Measurements from ENCODE around the gene CD200R1L. TPM values are rescaled to one million over a fixed set of nuclear protein-coding genes. Genes with fewer than 3 reads are reported as not detected.
A peak's percentile ranks its signal among the peaks of the same experiment; 100 is the strongest.

Gene CD200R1L
- total RNA-seq, 1 experiment from 2014 or later = not detected

GRCh38 chr3:112778353-112778948 is 68.2 kb downstream of the CD200R1L start:
- DNase-seq (ENCODE audit: low read depth, low spot score) (peak; percentile 24), ATAC-seq (no peak)
- Histone ChIP-seq H3K9me3 (ENCODE audit: control insufficient read depth, insufficient read depth, low read depth, low read length) (no peaks in the 10 kb centered on the region), H3K27me3 (ENCODE audit: control insufficient read depth, insufficient read depth, low read length) (no peaks in the 10 kb centered on the region), H3K27ac (ENCODE audit: low read length) (no peak overlapping the region), H3K4me3 (ENCODE audit: low read depth in 2 of 2, low read length in 2 of 2) (no peak overlapping the region), H3K36me3 (ENCODE audit: control insufficient read depth, insufficient read depth, low read length) (no peaks in the 10 kb centered on the region), H3K4me1 (ENCODE audit: control insufficient read depth, insufficient read depth, low read length) (no peaks in the 10 kb centered on the region)
- POLR2A ChIA-PET = no interaction called here
- in situ Hi-C loops (cut with HindIII; ENCODE audit: low pct_unique_long_range_greater_than_20kb, low sequenced_read_pairs) (no loop called here), intact Hi-C loops (cut with micrococcal nuclease; ENCODE audit: unreplicated experiment) (no loop called here)
- no TSS peak for BruUV-seq (replicated peaks)
- CTCF ChIA-PET = no interaction called here
- no peak for TF ChIP-seq SIN3A (IDR thresholded peaks at IDR 0.05; ENCODE audit: borderline replicate concordance, insufficient read depth, low read depth, low read length)
- no peak for TF ChIP-seq TCF7L2 (IDR thresholded peaks at IDR 0.05; ENCODE audit: low read depth, low read length)
- no peak for TF ChIP-seq POLR2AphosphoS5 (IDR thresholded peaks at IDR 0.05; ENCODE audit: low read depth, low read length)
- no peak for TF ChIP-seq REST (IDR thresholded peaks at IDR 0.05; ENCODE audit: insufficient read depth in 1 of 2, low read depth in 2 of 2, low read length in 1 of 2)
- no peak for TF ChIP-seq CTCF (IDR thresholded peaks at IDR 0.05)

GRCh38 chr3:112777811-112778210 is 68.9 kb downstream of the CD200R1L start:
- no peaks in the 10 kb centered on the region for H3K27me3 ChIP-seq (ENCODE audit: control insufficient read depth, insufficient read depth, low read length)
- no peaks in the 10 kb centered on the region for H3K36me3 ChIP-seq (ENCODE audit: control insufficient read depth, insufficient read depth, low read length)
- in situ Hi-C loops (cut with HindIII; ENCODE audit: low pct_unique_long_range_greater_than_20kb, low sequenced_read_pairs) (no loop called here), intact Hi-C loops (cut with micrococcal nuclease; ENCODE audit: unreplicated experiment) (no loop called here)
- ATAC-seq = no peak
- no peak overlapping the region for H3K27ac ChIP-seq (ENCODE audit: low read length)
- CTCF ChIA-PET = no interaction called here
- no peak overlapping the region for H3K4me3 ChIP-seq (ENCODE audit: low read depth in 2 of 2, low read length in 2 of 2)
- TF ChIP-seq POLR2AphosphoS5 (IDR thresholded peaks at IDR 0.05; ENCODE audit: low read depth, low read length) (no peak), SIN3A (IDR thresholded peaks at IDR 0.05; ENCODE audit: borderline replicate concordance, insufficient read depth, low read depth, low read length) (no peak), REST (IDR thresholded peaks at IDR 0.05; ENCODE audit: insufficient read depth in 1 of 2, low read depth in 2 of 2, low read length in 1 of 2) (no peak), CTCF (IDR thresholded peaks at IDR 0.05) (no peak), TCF7L2 (IDR thresholded peaks at IDR 0.05; ENCODE audit: low read depth, low read length) (no peak)
- DNase-seq (ENCODE audit: low read depth, low spot score) = no peak
- BruUV-seq (replicated peaks) = no TSS peak
- POLR2A ChIA-PET = no interaction called here
- H3K4me1 ChIP-seq (ENCODE audit: control insufficient read depth, insufficient read depth, low read length) = no peaks in the 10 kb centered on the region
- no peaks in the 10 kb centered on the region for H3K9me3 ChIP-seq (ENCODE audit: control insufficient read depth, insufficient read depth, low read depth, low read length)

Data from Panc1 (cell line).